Left forelimb (tissue), 1 donor: ENCODE measurements around the gene NIP7.
"Not testable (repeated sequence)": the region's sequence is repeated elsewhere in the genome, so short reads cannot be mapped to it uniquely, and the experiment has no call there.

Experiments
- DNase-seq: peaks from one replicate; pipeline ENCODE4 v3.0.0-alpha.2; 2018; ENCODE audit warnings: low spot score

Gene NIP7

GRCh38 chr16:69339289-69340094 lies at the start of gene NIP7, which contains the start of gene COG8:
TSS of gene NIP7 (plus strand) at chr16:69339772. CDS start at chr16:69339830, 58 bp downstream.
TSS of gene COG8 (minus strand) at chr16:69339564. CDS start at chr16:69339552, 12 bp downstream.
- DNase-seq = peak; percentile 94

- not testable (repeated sequence) for DNase-seq
Observed at GRCh38 chr16:69291657-69292056, 47.9 kb upstream of the NIP7 start.

- no peak for DNase-seq
Observed at GRCh38 chr16:69293401-69293800, 46.2 kb upstream of the NIP7 start.

- DNase-seq = no peak
Observed at GRCh38 chr16:69294051-69294450, 45.5 kb upstream of the NIP7 start.

- not testable (repeated sequence) for DNase-seq
Observed at GRCh38 chr16:69296771-69297170, 42.8 kb upstream of the NIP7 start.

GRCh38 chr16:69298261-69298660 lies 41.3 kb upstream of the NIP7 start:
- no peak for DNase-seq

GRCh38 chr16:69301187-69301586 lies 38.4 kb upstream of the NIP7 start:
- DNase-seq = no peak

GRCh38 chr16:69301861-69302260 lies 37.7 kb upstream of the NIP7 start:
- no peak for DNase-seq

- no peak for DNase-seq
Observed at GRCh38 chr16:69302301-69302700, 37.3 kb upstream of the NIP7 start.

GRCh38 chr16:69306031-69306430 lies 33.5 kb upstream of the NIP7 start:
- DNase-seq = no peak

GRCh38 chr16:69307091-69307490 lies 32.5 kb upstream of the NIP7 start:
- no peak for DNase-seq

GRCh38 chr16:69307856-69308255 lies 31.7 kb upstream of the NIP7 start:
- DNase-seq = no peak

GRCh38 chr16:69309316-69309715 lies 30.3 kb upstream of the NIP7 start:
- DNase-seq = no peak

GRCh38 chr16:69310653-69311532 lies 28.7 kb upstream of the NIP7 start, which contains the start of gene VPS4A:
TSS of gene VPS4A (plus strand) at chr16:69311350. CDS start at chr16:69311512, 162 bp downstream.
- DNase-seq = peak; percentile 99

- peak; percentile 77 for DNase-seq
Observed at GRCh38 chr16:69311533-69312387, 27.8 kb upstream of the NIP7 start.

- no peak for DNase-seq
Observed at GRCh38 chr16:69313469-69313868, 26.1 kb upstream of the NIP7 start.

- no peak for DNase-seq
Observed at GRCh38 chr16:69314534-69314933, 25.0 kb upstream of the NIP7 start.

GRCh38 chr16:69315486-69316311 lies 23.9 kb upstream of the NIP7 start:
- DNase-seq = no peak

- no peak for DNase-seq
Observed at GRCh38 chr16:69316595-69317034, 23.0 kb upstream of the NIP7 start.

GRCh38 chr16:69318177-69318910 lies 21.2 kb upstream of the NIP7 start:
- DNase-seq = no peak
